ENCODE results near the gene FAM20C.
"Not testable (repeated sequence)": the region's sequence is repeated elsewhere in the genome, so short reads cannot be mapped to it uniquely, and the experiment has no call there.

FAM20C gene

DNA sequence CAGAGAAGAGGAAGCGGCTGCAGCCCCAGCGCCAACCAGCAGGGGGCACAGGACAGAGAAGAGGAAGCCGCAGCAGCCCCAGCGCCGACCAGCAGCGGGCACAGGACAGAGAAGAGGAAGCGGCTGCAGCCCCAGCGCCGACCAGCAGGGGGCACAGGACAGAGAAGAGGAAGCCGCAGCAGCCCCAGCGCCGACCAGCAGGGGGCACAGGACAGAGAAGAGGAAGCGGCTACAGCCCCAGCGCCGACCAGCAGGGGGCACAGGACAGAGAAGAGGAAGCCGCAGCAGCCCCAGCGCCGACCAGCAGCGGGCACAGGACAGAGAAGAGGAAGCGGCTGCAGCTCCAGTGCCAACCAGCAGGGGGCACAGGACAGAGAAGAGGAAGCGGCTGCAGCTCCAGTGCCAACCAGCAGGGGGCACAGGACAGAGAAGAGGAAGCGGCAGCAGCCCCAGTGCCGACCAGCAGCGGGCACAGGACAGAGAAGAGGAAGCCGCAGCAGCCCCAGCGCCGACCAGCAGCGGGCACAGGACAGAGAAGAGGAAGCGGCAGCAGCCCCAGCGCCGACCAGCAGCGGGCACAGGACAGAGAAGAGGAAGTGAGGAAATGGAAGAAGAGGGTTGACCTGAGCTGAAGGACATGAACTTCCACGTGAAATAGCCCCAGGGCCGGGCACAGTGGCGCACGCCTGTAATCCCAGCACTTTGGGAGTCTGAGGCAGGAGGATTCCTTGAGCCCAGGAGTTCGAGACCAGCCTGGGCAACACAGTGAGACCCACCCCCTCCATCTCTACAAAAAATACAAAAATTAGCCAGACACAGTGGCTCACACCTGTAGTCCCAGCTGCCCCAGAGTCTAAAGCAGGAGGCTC, 71.3 kb downstream of the FAM20C start:
- DNase-seq (ENCODE audit: low read depth, low spot score); H3K4me3 ChIP-seq (ENCODE audit: low read depth, low read length); in situ Hi-C loops (cut with HindIII; ENCODE audit: low sequenced_read_pairs): not testable (repeated sequence)
- TF ChIP-seq, protein P1, sequence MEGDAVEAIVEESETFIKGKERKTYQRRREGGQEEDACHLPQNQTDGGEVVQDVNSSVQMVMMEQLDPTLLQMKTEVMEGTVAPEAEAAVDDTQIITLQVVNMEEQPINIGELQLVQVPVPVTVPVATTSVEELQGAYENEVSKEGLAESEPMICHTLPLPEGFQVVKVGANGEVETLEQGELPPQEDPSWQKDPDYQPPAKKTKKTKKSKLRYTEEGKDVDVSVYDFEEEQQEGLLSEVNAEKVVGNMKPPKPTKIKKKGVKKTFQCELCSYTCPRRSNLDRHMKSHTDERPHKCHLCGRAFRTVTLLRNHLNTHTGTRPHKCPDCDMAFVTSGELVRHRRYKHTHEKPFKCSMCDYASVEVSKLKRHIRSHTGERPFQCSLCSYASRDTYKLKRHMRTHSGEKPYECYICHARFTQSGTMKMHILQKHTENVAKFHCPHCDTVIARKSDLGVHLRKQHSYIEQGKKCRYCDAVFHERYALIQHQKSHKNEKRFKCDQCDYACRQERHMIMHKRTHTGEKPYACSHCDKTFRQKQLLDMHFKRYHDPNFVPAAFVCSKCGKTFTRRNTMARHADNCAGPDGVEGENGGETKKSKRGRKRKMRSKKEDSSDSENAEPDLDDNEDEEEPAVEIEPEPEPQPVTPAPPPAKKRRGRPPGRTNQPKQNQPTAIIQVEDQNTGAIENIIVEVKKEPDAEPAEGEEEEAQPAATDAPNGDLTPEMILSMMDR (IDR thresholded peaks at IDR 0.05; ENCODE audit: low read depth, low read length), result peak; percentile 10

DNA sequence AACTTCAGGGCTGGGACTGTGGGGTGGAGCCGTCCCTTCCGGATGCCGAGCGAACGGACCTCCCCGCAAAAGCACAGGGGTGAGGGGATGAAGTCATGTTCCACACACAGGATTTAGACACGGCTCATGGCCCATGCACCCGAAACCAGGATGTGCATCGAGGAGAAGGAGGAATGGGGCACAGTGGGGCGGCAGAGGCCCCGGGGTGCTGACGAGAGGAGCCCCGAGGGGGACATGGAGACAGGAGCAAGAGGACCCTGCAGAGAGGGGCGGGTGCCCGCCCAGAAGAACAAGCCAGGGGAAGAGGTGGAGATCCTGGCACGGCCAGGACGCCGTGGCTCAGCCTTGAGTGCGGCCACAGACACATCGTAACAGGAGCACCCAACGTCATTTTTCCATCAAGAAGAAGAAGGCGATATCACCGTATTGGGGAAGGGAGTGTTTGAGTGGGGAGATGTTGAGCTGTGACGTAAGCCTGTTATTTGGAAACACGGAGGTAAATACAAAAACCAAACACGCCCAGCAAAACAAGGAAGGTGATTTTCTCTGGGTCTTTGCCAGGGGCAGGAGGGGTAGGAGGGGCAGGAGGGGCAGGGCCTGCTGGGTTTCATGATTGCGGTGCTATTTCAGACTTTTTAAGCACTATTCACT, 72.3 kb downstream of the FAM20C start:
- no peak for DNase-seq (ENCODE audit: low read depth, low spot score)
- TF ChIP-seq, protein P1 (IDR thresholded peaks at IDR 0.05; ENCODE audit: low read depth, low read length), result no peak
- in situ Hi-C loops (cut with HindIII; ENCODE audit: low sequenced_read_pairs), result no loop called here
- H3K4me3 ChIP-seq (ENCODE audit: low read depth, low read length), result no peak overlapping the region

DNA sequence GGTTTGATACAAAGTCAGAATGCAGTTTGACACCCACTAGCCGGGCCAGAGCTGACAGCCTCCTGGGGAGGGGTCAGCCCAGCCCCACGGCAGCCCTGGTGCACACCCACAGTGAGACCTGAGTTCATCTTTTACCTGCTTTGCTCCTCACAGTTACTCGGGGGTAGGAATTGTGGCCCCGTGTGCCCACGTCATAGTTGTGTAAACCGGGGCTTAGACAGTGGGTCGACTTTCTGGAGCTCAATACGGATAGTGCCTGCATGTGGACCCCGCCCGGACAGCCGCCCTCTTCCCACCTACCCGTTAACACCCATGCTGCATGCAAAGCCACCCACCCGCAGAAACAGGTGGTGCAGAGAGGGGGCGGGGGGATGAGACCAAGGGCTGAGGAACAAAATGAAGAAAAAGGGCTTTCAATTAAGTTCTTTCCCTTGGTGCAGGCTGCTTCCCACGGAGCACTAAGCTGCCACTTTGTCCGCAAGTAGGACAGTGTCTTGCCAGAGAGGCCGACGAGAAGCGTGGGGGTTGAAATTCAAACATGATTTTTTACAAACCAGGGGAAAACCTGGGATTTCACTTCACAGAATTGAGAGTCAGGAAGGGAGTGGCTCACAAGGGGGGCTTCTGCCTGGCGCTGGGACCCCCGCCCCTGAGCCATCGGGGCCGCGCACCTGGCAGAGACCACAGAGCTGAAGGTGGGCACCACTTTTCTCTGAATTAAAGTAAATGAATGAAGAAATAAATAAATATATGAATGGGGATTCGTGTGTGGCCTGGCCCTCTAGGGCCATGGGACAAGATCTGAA, 73.0 kb downstream of the FAM20C start:
- no peak for DNase-seq (ENCODE audit: low read depth, low spot score)
- H3K4me3 ChIP-seq (ENCODE audit: low read depth, low read length), result no peak overlapping the region
- TF ChIP-seq, protein P1 (IDR thresholded peaks at IDR 0.05; ENCODE audit: low read depth, low read length), result no peak
- in situ Hi-C loops (cut with HindIII; ENCODE audit: low sequenced_read_pairs), result no loop called here

DNA sequence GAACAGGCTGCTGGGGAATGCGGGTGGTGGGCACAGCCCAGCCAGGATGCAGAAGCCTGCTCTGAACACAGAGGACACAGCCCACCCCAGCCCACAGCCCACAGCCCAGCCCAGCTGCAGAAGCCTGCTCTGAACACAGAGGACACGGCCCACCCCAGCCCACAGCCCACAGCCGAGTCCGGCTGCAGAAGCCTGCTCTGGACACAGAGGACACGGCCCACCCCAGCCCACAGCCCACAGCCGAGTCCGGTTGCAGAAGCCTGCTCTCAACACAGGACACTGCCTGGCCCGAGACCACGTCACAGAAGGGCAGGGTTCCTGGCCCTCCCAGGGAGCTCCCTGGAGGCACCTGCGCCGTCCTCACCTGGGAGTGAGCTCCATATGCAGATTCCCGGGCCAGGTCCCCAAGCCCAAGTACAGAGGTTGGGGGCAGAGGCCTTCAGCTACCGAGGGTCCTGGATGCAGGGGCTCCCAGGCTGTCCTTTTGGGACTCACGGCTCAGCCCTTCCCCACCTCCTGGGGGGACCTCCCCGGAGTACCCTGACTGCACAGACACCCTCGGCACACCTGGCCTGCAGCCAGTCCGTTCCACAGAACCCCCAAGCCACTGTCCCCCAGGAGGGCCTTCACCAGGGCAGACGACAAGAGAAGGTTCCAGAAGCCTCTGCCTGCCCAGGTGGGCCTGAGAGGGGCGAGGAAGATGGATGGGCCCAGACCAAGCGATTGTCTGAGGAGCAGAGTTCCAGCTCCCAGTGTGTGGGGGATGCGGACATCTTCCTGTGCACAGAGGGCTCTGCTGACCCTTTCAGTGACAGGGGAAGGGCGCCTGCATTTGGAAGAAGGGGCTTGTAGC, 73.9 kb downstream of the FAM20C start:
- TF ChIP-seq, protein P1 (IDR thresholded peaks at IDR 0.05; ENCODE audit: low read depth, low read length), result no peak
- no peak for DNase-seq (ENCODE audit: low read depth, low spot score)
- H3K4me3 ChIP-seq (ENCODE audit: low read depth, low read length), result no peak overlapping the region
- in situ Hi-C loops (cut with HindIII; ENCODE audit: low sequenced_read_pairs), result no loop called here

DNA sequence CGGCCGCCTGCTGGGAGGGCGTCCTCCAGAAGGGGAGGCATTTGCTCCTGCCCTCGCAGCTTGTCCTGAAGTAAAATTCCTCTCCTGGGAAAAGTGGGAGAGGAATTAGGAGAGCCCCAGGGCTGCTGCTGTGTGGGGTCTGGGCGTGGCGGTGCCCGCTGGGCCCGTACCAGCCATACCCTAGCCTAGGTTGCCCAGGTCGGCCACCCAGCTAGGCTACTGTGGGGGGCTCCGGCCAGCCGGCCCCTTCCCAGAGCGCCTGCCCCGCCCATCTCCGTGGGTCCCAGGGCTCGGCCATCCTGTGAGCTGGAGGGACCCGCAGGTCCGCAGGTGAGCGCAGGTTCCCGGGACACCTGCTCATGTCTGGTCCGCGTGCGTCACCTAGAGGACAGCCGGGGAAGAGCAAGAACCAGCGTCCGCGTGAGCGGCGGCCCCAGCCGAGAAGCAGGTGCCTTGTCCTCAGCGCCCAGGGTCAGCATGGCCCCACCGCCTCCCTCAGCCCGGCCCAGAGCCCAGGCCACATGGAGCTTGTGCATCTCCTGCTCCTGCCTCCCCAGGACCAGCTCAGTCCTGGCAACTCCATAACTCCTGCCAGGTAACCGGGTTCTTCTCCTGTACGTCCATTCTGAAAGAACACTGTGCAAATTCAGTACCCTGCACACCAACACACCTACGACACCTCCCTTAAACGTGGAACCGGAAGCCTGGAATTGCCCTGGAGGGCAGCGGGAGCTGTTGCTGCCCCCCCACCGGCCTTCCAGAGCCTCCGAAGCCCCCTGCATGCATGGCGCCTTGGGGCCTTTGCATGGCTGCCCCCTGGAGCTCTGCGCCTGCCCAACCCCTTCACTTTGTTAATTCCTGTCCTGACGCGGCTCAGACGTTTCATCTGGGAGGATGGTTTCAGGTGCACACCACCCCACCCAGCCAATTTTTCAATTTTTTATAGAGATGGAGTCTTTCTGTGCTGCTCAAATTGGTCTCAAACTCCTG, 74.8 kb downstream of the FAM20C start:
- TF ChIP-seq, protein P1 (IDR thresholded peaks at IDR 0.05; ENCODE audit: low read depth, low read length), result peak; percentile 35
- no peak for DNase-seq (ENCODE audit: low read depth, low spot score)
- no peak overlapping the region for H3K4me3 ChIP-seq (ENCODE audit: low read depth, low read length)
- in situ Hi-C loops (cut with HindIII; ENCODE audit: low sequenced_read_pairs), result no loop called here
